Right lobe of liver (tissue), 6 donors: ENCODE results near the gene ABHD12. TPM values are rescaled to one million over a fixed set of nuclear protein-coding genes. Genes with fewer than 3 reads are reported as not detected.

ENCODE experiments used
- ATAC-seq, 4 donors: fragments of 200-7000 bp; cut with Tn5 transposase; one replicate each; pipeline ENCODE4 v1.9.1; 2020; ENCODE audit warnings: mild to moderate bottlenecking in 4 of 4, moderate library complexity in 4 of 4
- DNase-seq, 3 donors: peaks; one replicate each; pipeline ENCODE4 v3.0.0-alpha.2; 2020
- H3K27ac ChIP-seq, 3 donors: fragments of 200-600 bp; one replicate each; pipeline ENCODE4 v1.8.0; 2022
- H3K27me3 ChIP-seq, 2 donors: fragments of 200-600 bp; one replicate each; pipeline ENCODE4 v1.8.0; 2022
- H3K36me3 ChIP-seq, 4 donors: fragments of 200-600 bp; sonication (generic) in 1 of 4; one replicate each; pipeline versions ENCODE4 v1.5.1 to v1.8.0; 2017 to 2022; ENCODE audit warnings: control low read depth in 1 of 4
- H3K4me1 ChIP-seq, 4 donors: fragments of 200-600 bp; sonication (generic) in 1 of 4; one replicate each; pipeline versions ENCODE4 v1.5.1 to v1.8.0; 2017 to 2022; ENCODE audit warnings: control low read depth in 1 of 4
- H3K4me3 ChIP-seq, 3 donors: fragments of 200-600 bp; one replicate each; pipeline ENCODE4 v1.8.0; 2022
- H3K9me3 ChIP-seq, 4 donors: fragments of 200-600 bp; sonication (generic) in 1 of 4; one replicate each; pipeline versions ENCODE4 v1.5.1 to v1.8.0; 2017 to 2022; ENCODE audit warnings: control low read depth in 1 of 4
- POLR2A ChIP-seq: fragments of 450-650 bp; IDR thresholded peaks from one replicate; pipeline ENCODE4 v1.6.1; 2017; ENCODE audit warnings: antibody characterized with exemption, mild to moderate bottlenecking
- WGBS: methylation state at CpG from one replicate; pipeline ENCODE4 v1.1.6; 2018; ENCODE audit warnings: low coverage, low lambda C conversion rate; ENCODE audit not compliant: insufficient coverage; ENCODE audit errors: missing lambda C conversion rate; 5-methylcytosine and 5-hydroxymethylcytosine counted together
- intact Hi-C, 2 donors: fragments of 100-400 bp; cut with DNase I; formaldehyde crosslinking; loops; one replicate each; pipeline versions ENCODE4 v1.11.2 to v1.14.1; 2022
- total RNA-seq, 6 experiments: library from RNA; depleted of rRNA in 2 of 6; stranded (reverse); fragments of >200 nt in 2 of 6; fragmentation: NEBNext Ultra II Directional in 3 of 6; extraction: Animal tissue kit (Norgen Biotek cat#: 25700) in 3 of 6; gene quantifications; one replicate each; pipeline versions ENCODE4 v1.1.0 to v1.2.4, GENCODE V29; 2016 to 2023
- TF ChIP-seq, protein P1 (sequence below), 4 donors: fragments of 200-600 bp in 3 of 4; fragments of 450-650 bp in 1 of 4; IDR thresholded peaks; one replicate each; pipeline versions ENCODE4 v1.5.1 to v1.8.0; 2016 to 2022; ENCODE audit warnings: antibody characterized with exemption in 4 of 4, mild to moderate bottlenecking in 2 of 4
- donor health status: DM: no; HTN: yes; CAD: no.
- donor health status: DM: no; HTN: no; CAD: no.
- donor health status: DM: no; HTN: no; CAD: no.
- donor health status: DM: no; HTN: yes; CAD: no.
- donor health status: DM: no; HTN: yes; CAD: no.

The ABHD12 gene
- total RNA-seq, 6 experiments from 2014 or later = 16.1 to 23.6 (median 18.7) TPM

GRCh38 chr20:25355011-25355595, 35.5 kb downstream of the ABHD12 start:
- peak in 1 of 4 donors; percentile 13 for ATAC-seq
- WGBS = 53% methylated on average over 3 of the region's 3 CpGs
- TF ChIP-seq, protein P1, sequence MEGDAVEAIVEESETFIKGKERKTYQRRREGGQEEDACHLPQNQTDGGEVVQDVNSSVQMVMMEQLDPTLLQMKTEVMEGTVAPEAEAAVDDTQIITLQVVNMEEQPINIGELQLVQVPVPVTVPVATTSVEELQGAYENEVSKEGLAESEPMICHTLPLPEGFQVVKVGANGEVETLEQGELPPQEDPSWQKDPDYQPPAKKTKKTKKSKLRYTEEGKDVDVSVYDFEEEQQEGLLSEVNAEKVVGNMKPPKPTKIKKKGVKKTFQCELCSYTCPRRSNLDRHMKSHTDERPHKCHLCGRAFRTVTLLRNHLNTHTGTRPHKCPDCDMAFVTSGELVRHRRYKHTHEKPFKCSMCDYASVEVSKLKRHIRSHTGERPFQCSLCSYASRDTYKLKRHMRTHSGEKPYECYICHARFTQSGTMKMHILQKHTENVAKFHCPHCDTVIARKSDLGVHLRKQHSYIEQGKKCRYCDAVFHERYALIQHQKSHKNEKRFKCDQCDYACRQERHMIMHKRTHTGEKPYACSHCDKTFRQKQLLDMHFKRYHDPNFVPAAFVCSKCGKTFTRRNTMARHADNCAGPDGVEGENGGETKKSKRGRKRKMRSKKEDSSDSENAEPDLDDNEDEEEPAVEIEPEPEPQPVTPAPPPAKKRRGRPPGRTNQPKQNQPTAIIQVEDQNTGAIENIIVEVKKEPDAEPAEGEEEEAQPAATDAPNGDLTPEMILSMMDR (IDR thresholded peaks at IDR 0.05) = no peak
- TF ChIP-seq POLR2A = no peak

DNA sequence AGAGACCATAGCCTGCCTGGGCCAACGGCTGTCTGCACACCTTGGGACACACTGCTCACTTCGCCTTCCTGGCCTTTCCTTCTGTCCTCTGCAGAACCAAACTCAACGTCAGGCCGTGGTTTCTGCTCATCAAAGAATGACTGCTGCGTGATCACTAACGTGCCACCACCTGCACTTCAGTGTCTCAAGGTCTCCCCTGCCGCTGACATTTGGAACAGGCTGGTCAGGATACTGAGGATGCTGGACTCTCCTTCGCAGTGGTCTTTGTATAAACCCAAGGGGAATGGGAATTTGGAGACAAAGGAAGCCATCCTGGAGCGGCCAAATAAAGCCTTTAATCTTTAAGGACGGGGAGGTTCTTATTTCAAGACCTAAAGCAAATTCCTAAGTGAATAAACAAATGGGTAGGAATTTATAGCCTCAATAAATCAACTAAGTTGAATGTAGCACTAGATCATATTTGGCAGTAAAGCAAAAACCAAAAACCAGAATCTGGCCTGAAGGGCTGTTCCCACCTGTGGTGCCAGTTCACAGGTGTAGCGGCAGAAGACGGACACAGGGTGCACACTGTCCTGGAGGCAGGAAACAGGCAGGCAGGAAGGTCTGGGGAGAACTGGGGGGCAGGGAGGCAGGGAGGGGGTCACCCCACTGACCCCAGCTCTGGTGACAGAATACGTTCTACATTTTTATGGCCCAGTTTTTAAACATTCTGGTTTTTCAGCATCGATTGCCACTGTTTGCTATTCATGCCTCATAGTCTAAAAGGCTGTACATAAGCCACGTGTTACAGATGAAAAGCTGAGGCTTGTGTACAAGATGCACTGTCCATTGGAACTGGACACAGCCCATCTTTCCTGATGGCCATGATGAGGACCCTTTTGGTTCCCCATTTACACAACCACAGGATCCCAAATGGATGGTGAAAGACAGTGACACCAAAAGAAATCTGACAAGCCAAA, 36.6 kb downstream of the ABHD12 start:
- Histone ChIP-seq H3K27ac (no peak overlapping the region), H3K27me3 (no peaks in the 10 kb centered on the region), H3K4me1 (no peaks in the 10 kb centered on the region), H3K4me3 (no peak overlapping the region), H3K9me3 (no peaks in the 10 kb centered on the region), H3K36me3 (no peaks in the 10 kb centered on the region)
- ATAC-seq (no peak), DNase-seq (no peak)
- no peak for TF ChIP-seq POLR2A
- TF ChIP-seq, protein P1 (IDR thresholded peaks at IDR 0.05) = no peak
- WGBS = 78% methylated on average over 8 of the region's 15 CpGs
- intact Hi-C loops = no loop called here

More at GRCh38 chr20:25355011-25355595, 35.5 kb downstream of the ABHD12 start:
- no peak overlapping the region for H3K27ac ChIP-seq
- intact Hi-C loops = no loop called here
- no peak for DNase-seq
- H3K36me3 ChIP-seq = no peaks in the 10 kb centered on the region
- no peak overlapping the region for H3K4me3 ChIP-seq
- no peaks in the 10 kb centered on the region for H3K27me3 ChIP-seq
- H3K9me3 ChIP-seq = no peaks in the 10 kb centered on the region
- no peaks in the 10 kb centered on the region for H3K4me1 ChIP-seq

DNA sequence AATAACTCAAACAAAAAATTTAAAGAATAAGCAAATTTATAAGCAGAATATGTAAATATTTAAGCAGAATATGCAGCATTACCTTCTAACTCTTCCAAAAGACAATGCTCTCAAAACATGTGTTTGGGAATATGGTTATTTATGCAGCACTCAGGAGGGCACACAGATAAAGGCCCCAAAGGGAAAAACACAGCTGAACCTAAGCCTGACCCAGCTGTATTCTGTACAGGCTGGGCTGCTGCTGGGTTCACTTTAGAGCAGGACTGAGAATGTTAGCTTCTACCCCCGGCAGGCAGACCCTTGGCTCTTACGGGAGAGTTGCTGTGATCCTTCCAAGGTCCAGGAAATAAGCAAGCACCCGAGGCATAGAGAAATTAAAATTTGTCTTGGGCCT, 37.3 kb downstream of the ABHD12 start:
- Histone ChIP-seq H3K27me3 (no peaks in the 10 kb centered on the region), H3K36me3 (no peaks in the 10 kb centered on the region), H3K4me3 (no peak overlapping the region), H3K27ac (no peak overlapping the region), H3K4me1 (no peaks in the 10 kb centered on the region), H3K9me3 (no peaks in the 10 kb centered on the region)
- intact Hi-C loops = no loop called here
- ATAC-seq (no peak), DNase-seq (no peak)
- TF ChIP-seq POLR2A = no peak
- TF ChIP-seq, protein P1 (IDR thresholded peaks at IDR 0.05) = no peak
- no CpG with 5 or more reads among the region's 3 CpGs for WGBS

GRCh38 chr20:25352746-25353145, 37.9 kb downstream of the ABHD12 start:
- no peaks in the 10 kb centered on the region for H3K36me3 ChIP-seq
- ATAC-seq (no peak), DNase-seq (no peak)
- no peaks in the 10 kb centered on the region for H3K4me1 ChIP-seq
- no peak overlapping the region for H3K27ac ChIP-seq
- intact Hi-C loops = no loop called here
- H3K4me3 ChIP-seq = no peak overlapping the region
- 92% methylated on average over 3 of the region's 3 CpGs for WGBS
- H3K27me3 ChIP-seq = no peaks in the 10 kb centered on the region
- no peak for TF ChIP-seq POLR2A
- TF ChIP-seq, protein P1 (IDR thresholded peaks at IDR 0.05) = no peak
- no peaks in the 10 kb centered on the region for H3K9me3 ChIP-seq
